PC-9 (cell line): ENCODE results near the gene MALRD1. TPM values are rescaled to one million over a fixed set of nuclear protein-coding genes. Genes with fewer than 3 reads are reported as not detected.

Experiments used
- BruUV-seq: library from RNA; stranded (reverse); fragments of 400-500 nt; replicated peaks from 2 replicates; lab custom pipeline; 2021; lab: Mats Ljungman, UMichigan
- CTCF ChIA-PET: fragments of 300-600 bp; sonication (Branson Sonifier 250); formaldehyde crosslinking; loops from one replicate; lab custom pipeline; 2022; ENCODE audit warnings: antibody characterized with exemption; lab: Charles Lee
- POLR2A ChIA-PET: fragments of 300-600 bp; sonication (Branson Sonifier 250); formaldehyde crosslinking; loops from one replicate; lab custom pipeline; 2022; ENCODE audit warnings: antibody characterized with exemption; ENCODE audit not compliant: unreplicated experiment; lab: Charles Lee
- DNase-seq, 2 experiments: peaks; one replicate each; pipeline versions ENCODE4 v3.0.0 to v3.0.0-alpha.2; 2015 to 2022; ENCODE audit warnings: mixed read lengths in 1 of 2
- H2AFZ ChIP-seq: fragments of 200-600 bp; sonication (generic); 2 replicates; pipeline ENCODE4 v1.8.1; 2017; ENCODE audit warnings: antibody characterized with exemption
- H3F3A ChIP-seq: fragments of 200-600 bp; sonication (generic); 2 replicates; pipeline ENCODE4 v1.8.1; 2017; ENCODE audit warnings: antibody characterized with exemption, mild to moderate bottlenecking, low read depth; ENCODE audit not compliant: insufficient read depth
- H3K27ac ChIP-seq: fragments of 200-600 bp; sonication (generic); 2 replicates; pipeline ENCODE4 v1.6.1; 2016; ENCODE audit warnings: mixed run types
- H3K27me3 ChIP-seq: fragments of 200-600 bp; sonication (generic); 2 replicates; pipeline ENCODE4 v1.6.1; 2016; ENCODE audit warnings: low read depth, mixed run types; ENCODE audit not compliant: insufficient read depth
- H3K36me3 ChIP-seq: fragments of 200-600 bp; sonication (generic); 2 replicates; pipeline ENCODE4 v1.6.1; 2016; ENCODE audit warnings: low read depth, mixed run types
- H3K4me1 ChIP-seq: fragments of 200-600 bp; sonication (generic); replicated peaks from 2 replicates; pipeline ENCODE4 v1.6.1; 2016; ENCODE audit warnings: mixed run types; ENCODE audit not compliant: insufficient read depth
- H3K4me2 ChIP-seq: fragments of 200-600 bp; sonication (generic); 2 replicates; pipeline ENCODE4 v1.6.1; 2017; ENCODE audit warnings: mixed run types
- H3K4me3 ChIP-seq: fragments of 200-600 bp; sonication (generic); 2 replicates; pipeline ENCODE4 v1.6.1; 2016; ENCODE audit warnings: mixed run types
- H3K79me2 ChIP-seq: fragments of 200-600 bp; sonication (generic); 2 replicates; pipeline ENCODE4 v1.6.1; 2017; ENCODE audit warnings: low read depth, mixed run types
- H3K9me2 ChIP-seq: fragments of 200-600 bp; sonication (generic); 2 replicates; pipeline ENCODE4 v1.8.1; 2017; ENCODE audit warnings: mild to moderate bottlenecking; ENCODE audit not compliant: insufficient read depth
- H3K9me3 ChIP-seq: fragments of 200-600 bp; sonication (generic); 2 replicates; pipeline ENCODE4 v1.8.1; 2016; ENCODE audit warnings: low read depth; ENCODE audit not compliant: insufficient read depth
- H4K20me1 ChIP-seq: fragments of 200-600 bp; sonication (generic); 2 replicates; pipeline ENCODE4 v1.8.1; 2017; ENCODE audit not compliant: insufficient read depth
- CTCF ChIP-seq: fragments of 200-600 bp; sonication (generic); conservative IDR thresholded peaks from 2 replicates; pipeline ENCODE4 v1.6.1; 2017; ENCODE audit warnings: mixed run types, antibody characterized with exemption, mild to moderate bottlenecking, moderate library complexity
- EZH2 ChIP-seq: fragments of 200-600 bp; sonication (generic); IDR thresholded peaks from 2 replicates; pipeline ENCODE4 v1.8.0; 2017; ENCODE audit warnings: antibody characterized with exemption, low read depth
- intact Hi-C: fragments of 100-400 bp; cut with micrococcal nuclease; formaldehyde crosslinking; loops from one replicate; pipeline ENCODE4 v1.10.0; 2022; ENCODE audit not compliant: unreplicated experiment
- total RNA-seq: library from RNA; stranded (reverse); gene quantifications from 2 replicates; pipeline ENCODE4 v1.2.3, GENCODE V29; 2021

The MALRD1 gene
- total RNA-seq, 1 experiment from 2014 or later, result not detected

DNA sequence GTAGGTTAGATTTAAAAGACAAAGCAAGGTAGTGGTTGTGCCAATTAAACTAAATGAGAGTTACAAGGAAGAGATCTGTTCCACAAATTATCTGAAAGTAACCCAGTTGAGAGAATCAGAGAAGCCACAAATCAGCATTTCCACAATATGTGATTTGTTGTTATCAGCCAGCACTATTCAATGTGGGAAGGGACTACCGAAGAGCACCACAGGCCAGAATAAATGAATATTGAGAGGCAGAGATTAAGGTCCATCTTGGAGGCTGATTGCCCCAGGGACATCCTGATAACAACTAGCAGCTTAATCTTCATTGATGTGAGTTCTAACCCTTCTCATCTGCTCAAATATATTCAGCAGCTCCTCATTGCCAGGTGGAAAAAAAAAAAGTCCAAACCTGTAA lies 367.6 kb downstream of the MALRD1 start:
- BruUV-seq, result no TSS peak
- H3K79me2 ChIP-seq, result no peaks in the 10 kb centered on the region
- H3K4me2 ChIP-seq, result no peak overlapping the region
- ChIA-PET CTCF (no interaction called here), POLR2A (no interaction called here)
- no peaks in the 10 kb centered on the region for H3K9me3 ChIP-seq
- DNase-seq, result no peak
- no peak for TF ChIP-seq EZH2
- TF ChIP-seq CTCF, result no peak
- no peak overlapping the region for H3K4me3 ChIP-seq
- no peaks in the 10 kb centered on the region for H3K4me1 ChIP-seq
- H3K27ac ChIP-seq, result no peak overlapping the region
- H3K27me3 ChIP-seq, result no peaks in the 10 kb centered on the region
- intact Hi-C loops, result no loop called here
- no peaks in the 10 kb centered on the region for H3K9me2 ChIP-seq
- H3K36me3 ChIP-seq, result no peaks in the 10 kb centered on the region
- H4K20me1 ChIP-seq, result no peaks in the 10 kb centered on the region
- no peak overlapping the region for H2AFZ ChIP-seq
- no peaks in the 10 kb centered on the region for H3F3A ChIP-seq

DNA sequence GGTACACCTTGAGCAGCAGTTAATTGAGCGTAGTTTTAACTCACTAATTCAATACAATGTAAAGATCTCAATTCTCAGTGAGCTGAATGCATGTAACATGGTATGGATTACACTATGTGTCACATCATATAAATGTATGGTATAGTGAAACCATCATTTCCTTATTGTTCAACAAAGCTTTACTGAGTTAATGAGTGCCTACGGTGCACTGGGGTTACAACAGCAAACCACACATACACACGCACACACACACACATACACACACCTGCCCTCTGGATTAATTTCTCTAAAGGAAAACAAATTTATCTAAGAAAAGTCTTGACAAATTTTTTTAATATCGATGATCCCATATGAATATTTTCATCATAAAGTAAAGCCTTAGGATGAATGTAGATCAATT lies 369.1 kb downstream of the MALRD1 start:
- Histone ChIP-seq H3K4me3 (no peak overlapping the region), H3K27me3 (no peaks in the 10 kb centered on the region), H3K9me2 (no peaks in the 10 kb centered on the region), H3F3A (no peaks in the 10 kb centered on the region), H3K4me2 (no peak overlapping the region), H4K20me1 (no peaks in the 10 kb centered on the region), H3K79me2 (no peaks in the 10 kb centered on the region), H3K27ac (no peak overlapping the region), H2AFZ (no peak overlapping the region), H3K4me1 (no peaks in the 10 kb centered on the region), H3K9me3 (no peaks in the 10 kb centered on the region), H3K36me3 (no peaks in the 10 kb centered on the region)
- BruUV-seq, result no TSS peak
- DNase-seq, result no peak
- TF ChIP-seq EZH2 (no peak), CTCF (no peak)
- ChIA-PET CTCF (no interaction called here), POLR2A (no interaction called here)
- intact Hi-C loops, result no loop called here

DNA sequence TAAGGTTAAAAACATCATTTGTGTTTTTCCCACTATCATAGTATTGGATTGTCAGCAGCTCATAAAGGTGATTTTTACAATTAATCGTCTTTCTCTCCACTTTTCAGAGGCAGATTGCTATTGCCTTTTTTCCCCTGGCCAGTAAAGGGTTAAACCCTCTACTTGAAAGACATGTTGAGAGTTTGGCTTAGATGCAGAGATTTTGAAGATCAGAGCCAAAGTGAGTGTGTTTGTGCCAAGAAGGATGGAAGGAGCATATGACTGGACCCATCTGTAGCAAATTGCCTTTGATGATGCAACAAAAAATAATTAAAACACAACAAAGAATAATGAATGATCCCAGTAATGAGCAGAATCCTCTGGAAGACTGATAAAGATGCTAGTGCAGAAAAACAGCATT lies 373.1 kb downstream of the MALRD1 start:
- no peaks in the 10 kb centered on the region for H3F3A ChIP-seq
- no peak overlapping the region for H3K4me2 ChIP-seq
- no peak overlapping the region for H2AFZ ChIP-seq
- intact Hi-C loops, result no loop called here
- H3K9me2 ChIP-seq, result no peaks in the 10 kb centered on the region
- no peaks in the 10 kb centered on the region for H3K36me3 ChIP-seq
- H4K20me1 ChIP-seq, result no peaks in the 10 kb centered on the region
- no peaks in the 10 kb centered on the region for H3K27me3 ChIP-seq
- ChIA-PET POLR2A (no interaction called here), CTCF (no interaction called here)
- no peak for DNase-seq
- no peak overlapping the region for H3K4me3 ChIP-seq
- H3K9me3 ChIP-seq, result no peaks in the 10 kb centered on the region
- no peak for TF ChIP-seq EZH2
- no peak for TF ChIP-seq CTCF
- no peaks in the 10 kb centered on the region for H3K4me1 ChIP-seq
- BruUV-seq, result no TSS peak
- H3K79me2 ChIP-seq, result no peaks in the 10 kb centered on the region
- H3K27ac ChIP-seq, result no peak overlapping the region
